T-helper 9 cell (primary cell): ENCODE data around the gene C12orf42.
"Not testable (repeated sequence)": the region's sequence is repeated elsewhere in the genome, so short reads cannot be mapped to it uniquely, and the experiment has no call there.

Source experiments
- DNase-seq: peaks from one replicate; pipeline ENCODE4 v3.0.0-alpha.2; 2020

Gene C12orf42

DNA sequence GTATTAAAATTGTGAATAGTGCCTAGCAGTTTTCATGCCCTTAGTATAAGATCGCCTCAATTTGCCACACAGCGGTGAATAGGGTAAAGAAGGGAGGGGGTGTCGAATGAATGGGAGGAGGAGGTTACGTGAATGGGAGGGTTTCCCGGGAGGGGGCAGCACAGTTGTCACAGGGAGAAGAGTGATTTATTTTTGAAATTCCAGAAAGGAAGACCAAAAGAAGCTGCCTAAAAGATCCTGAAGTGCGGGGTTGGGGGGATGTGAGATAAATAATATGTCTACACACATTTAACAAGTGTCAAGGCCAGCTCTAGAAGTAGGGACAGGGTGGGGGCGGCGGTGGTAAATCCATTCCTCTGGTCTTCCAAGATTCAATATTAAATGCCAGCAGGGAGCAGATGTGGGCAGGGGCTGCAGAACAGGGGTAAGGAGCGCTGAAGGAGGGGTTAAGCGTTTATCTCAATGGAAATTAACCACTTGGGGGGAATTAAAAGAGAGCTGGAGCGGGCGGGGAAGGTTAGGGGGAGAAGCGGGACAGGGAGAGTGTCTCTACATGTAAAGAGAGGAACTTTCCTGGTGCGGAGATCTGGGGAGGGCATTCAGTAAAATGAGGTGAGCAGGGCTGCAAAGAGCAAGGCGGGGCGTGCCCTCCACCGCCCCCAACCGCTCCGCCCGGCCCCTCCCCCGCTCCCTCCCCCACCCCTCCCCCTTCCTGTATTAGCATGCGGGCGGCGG lies 867 bp downstream of the C12orf42 start:
- no peak for DNase-seq

DNA sequence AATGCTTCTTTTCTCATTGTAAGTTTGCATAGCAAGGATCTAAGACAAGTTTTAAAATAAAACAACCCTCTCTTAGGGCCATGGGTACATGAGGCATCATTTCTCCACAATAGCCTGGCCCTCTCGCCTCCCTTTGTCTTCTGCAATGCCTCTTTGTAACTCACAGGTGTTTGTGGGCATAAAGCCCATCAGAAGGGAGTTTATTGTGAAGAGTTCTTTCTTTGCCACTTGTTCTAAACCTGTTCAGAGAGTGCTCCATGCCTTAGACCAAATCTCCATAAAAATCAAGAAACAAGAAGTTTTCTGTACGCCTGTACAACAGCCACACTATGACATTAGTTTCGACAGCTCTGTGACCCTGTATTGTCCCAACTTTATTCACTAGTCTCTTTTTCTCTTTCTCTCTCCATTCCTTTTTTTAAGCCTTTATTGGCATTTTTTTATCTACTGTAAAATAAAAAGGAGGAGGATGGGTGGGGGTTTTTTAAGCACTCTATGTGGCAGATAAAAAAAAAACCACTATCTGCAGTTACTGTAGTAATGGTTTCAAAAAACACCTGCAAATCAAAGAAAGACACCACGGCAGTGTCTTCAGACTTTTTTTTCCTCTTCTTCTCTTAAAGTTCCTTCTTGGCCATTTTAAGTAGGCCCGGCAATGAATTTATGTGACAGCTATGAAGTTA lies 1.6 kb downstream of the C12orf42 start:
- DNase-seq = no peak

DNA sequence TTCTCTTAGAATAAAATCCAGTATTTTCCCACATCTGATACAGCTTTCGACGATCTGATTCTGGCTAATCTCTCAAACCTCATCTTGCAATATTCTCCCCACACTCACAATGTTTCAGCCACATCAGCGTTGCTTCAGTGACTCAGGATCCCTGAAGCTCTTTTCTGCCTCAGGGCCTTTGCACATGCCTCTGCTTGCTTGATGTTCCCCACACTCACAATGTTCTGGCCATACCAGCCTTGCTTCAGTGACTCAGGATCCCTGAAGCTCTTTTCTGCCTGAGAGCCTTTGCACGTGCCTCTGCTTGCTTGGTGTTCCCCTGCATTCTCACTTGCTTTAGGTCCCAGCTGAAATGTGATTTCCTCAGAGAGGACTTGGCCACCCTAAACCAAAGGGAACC lies 2.6 kb downstream of the C12orf42 start:
- DNase-seq = no peak

DNA sequence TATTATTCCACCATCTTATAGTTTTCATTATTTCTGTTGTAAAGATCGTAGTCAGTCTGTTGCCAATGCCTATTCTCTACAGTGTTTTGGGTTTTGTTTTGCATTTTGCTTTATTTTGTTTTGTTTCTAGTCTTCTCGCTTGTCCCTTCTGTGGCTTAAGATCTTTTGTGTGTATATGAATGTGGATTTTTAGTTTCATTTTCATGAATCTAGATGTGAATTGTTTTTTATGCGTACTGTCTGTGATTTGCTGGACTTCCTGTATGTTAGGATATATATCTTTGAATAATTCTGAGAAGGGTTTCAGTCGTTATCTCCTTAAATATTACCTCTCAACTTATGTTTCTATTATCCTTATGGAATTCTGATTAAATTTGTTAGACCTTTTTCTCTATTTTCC lies 13.4 kb downstream of the C12orf42 start:
- DNase-seq = no peak

- no peak for DNase-seq
Measured at GRCh38 chr12:103475073-103475472, 20.7 kb downstream of the C12orf42 start.

DNA sequence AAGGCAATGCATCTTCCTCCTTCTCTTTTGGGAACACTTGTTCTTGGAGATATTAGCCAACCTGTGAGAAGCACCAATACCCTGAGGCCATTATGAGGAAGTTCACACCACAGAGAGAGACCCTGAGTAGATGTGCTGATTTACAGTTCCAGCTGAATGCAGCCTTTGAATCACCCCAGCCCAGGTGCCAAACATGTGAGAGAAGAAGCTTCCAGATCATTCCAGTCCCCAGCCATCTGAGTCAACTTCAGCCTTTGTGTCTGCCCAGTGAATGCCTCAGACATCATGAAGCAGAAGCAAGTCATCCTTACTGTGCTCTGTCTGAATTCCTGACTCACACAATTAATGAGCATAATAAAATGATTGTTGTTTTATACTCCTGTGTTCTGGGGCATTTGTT lies 25.1 kb downstream of the C12orf42 start:
- no peak for DNase-seq

DNA sequence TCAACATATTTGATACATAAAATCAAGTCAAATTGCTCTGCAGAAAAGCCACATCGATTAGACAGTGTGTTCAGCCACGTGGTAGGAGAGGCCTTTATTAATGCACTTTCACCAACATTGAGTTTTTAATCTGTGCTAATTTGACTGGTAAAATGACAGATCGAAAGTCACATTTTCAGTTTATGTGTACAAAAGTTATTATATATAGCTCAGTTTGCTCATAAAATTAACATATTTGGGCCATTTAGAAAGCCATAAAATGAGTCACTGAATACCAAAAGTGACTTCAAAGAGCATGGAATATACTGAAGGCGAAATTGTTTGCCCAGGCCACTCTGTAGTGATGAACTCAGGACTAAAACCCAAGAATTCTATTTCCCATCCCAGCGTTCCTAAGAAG lies 26.0 kb downstream of the C12orf42 start:
- no peak for DNase-seq

DNA sequence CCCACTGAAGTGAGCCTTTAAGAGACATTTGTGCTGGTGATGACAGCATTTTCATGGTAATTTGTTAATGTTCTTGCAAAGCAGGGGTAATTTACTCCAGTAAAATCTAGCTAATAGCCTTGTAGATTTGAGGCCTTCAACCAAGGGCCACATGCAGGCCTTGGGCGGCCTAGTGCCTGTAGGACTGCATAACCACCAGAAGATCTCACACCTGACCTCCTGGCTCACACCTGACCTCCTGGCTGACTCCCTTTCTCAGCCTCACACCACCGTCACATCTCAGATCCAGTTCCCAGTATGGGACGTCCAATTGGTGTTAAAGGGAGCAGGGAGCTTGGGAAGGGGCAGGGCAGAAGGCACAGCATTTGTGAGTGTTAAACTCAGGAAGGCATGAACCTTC lies 26.9 kb downstream of the C12orf42 start:
- no peak for DNase-seq

DNA sequence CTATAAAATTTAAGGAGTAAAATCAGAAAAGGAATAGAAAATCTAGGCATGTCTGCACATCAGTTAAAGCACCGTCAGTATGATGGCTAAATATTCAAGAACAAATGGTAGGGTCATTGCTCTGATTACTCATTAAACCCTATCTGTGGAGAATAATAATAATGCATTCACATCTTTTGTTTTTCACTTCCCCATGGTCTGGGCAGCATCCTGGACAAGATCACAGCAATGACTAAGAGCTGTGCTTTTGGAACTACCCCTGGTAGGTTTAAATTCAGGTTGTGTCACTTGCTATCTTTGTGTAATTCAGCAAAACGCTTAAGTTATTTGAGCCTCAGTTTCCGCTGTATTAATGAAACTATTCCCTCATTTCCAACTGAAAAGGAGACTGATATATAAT lies 33.1 kb downstream of the C12orf42 start:
- no peak for DNase-seq

DNA sequence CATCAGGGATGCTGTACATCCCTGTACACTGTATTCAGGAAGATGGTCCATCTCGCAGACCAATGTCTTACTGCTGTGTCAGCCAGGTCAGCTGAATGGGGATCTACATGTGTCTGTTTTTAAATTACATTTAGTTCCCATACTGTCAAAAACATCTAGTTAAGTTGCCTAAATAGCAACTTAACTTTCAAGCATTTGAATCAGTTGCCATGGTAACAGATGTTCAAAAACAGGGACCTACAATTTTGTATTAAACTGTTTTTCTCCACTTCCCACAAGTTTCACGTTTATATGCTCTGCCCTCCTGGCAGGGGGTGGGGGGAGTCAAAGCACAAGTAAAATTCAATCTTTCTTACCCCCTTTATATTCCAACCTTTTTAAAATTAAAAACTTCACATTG lies 38.3 kb downstream of the C12orf42 start:
- DNase-seq = no peak

GRCh38 chr12:103456006-103456405 lies 39.8 kb downstream of the C12orf42 start:
- DNase-seq = no peak

DNA sequence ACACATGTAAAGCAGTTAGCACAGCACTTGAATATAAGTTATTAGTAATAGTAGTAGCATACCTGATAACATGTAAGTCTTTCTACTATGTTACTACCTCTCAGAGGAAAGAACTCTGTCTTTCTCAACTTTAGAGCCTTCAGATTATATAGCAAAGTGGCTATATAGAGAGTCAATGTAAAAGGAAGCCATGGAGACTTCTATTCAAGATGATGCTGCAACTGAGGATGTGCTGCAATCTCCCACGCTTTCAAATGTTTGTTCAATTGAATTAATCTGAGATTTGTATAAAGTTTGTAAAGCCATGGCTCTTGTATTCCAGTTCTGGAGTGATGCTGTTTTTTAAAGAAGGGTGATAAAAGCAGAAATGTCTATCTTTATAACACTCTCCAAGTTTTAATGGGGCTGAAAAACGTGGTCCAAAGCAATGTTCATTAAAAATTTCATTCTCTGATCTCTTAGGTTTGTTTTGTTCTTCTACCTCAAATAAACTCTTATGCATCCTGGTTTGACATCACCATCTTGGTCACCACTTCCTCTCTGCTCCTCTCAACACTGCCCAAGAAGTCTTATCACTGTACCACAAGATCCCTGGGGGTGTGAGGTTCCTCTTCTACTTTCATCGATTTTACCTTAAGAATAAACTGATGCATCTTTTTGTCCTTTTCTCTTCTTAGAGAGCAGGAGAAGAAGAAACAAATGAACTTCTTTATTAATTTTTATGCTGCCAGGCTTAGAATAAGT lies 40.6 kb downstream of the C12orf42 start:
- DNase-seq = no peak

DNA sequence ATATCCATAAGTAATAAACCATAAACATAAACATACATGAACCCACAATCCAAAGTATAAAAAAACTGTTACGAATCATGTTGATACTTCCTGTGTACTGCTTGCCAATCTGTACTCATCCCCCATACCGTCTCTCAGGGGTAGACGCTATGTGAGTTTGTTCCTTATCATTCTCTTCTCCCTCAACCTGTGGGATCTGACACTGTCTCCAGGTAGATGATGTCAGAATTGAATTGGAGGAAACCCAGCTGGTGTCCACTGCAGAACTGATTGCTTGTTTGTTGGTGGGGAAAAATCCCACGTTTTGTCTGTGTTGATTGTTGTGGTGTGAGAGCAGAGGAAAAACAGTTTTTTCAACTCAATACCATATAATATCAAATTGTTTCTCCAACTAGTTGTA lies 50.8 kb downstream of the C12orf42 start:
- DNase-seq = no peak

DNA sequence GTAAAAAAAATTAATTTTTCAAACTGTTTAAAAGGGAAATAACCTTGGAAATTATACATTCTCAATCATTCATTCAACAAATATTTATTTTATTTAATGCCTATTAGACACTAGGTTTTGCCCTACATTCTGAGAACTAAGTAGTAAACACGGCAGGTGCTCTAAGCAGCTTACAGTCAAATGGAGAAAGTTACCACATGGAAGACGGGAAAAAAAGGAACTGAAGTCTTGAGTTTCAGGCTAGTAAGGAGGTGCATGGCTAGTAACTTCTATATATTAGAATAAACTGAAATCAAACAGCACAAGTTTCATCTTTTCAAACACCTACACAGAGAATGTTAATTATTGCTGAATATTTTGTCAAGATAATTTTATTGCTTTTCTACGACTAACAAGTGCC lies 52.9 kb downstream of the C12orf42 start:
- no peak for DNase-seq

- no peak for DNase-seq
Measured at GRCh38 chr12:103442182-103442555, 53.6 kb downstream of the C12orf42 start.

DNA sequence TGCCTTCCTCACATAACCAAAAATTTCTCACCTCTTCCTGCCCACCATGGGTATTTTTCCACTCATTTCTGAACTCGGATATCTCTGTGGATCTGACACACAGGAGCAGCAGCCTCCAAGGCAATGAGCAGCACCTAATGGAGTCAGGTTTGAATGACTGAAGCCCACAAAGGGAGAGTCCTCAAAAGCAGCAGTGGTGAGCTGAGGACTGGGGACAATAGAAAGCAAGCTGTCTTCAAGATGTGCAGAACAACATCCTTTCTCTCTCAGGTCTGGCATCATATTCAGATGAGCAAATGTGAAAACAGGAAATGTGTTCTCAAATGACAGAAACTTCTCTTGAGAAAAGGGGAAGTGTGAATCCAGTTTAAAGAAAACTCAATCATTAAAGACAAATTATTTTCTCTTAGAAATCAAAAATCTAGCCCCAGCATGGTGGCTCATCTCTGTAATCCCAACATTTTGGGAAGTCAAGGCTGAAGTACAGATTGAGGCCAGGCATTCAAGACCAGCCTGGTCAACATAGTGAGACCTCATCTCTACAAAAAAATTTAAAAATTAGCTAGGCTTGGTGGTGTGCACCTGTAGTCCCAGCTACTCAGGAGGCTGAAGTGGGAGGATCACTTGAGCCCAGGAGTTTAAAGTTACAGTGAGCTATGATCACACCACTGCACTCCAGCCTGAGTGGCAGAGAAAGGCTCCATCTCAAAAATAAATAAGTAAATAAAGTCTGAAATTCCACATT lies 54.2 kb downstream of the C12orf42 start:
- no peak for DNase-seq

GRCh38 chr12:103434165-103435105 lies 61.3 kb downstream of the C12orf42 start:
- not testable (repeated sequence) for DNase-seq

GRCh38 chr12:103431950-103432349 lies 63.8 kb downstream of the C12orf42 start:
- DNase-seq = no peak

GRCh38 chr12:103431387-103431786 lies 64.4 kb downstream of the C12orf42 start:
- no peak for DNase-seq

DNA sequence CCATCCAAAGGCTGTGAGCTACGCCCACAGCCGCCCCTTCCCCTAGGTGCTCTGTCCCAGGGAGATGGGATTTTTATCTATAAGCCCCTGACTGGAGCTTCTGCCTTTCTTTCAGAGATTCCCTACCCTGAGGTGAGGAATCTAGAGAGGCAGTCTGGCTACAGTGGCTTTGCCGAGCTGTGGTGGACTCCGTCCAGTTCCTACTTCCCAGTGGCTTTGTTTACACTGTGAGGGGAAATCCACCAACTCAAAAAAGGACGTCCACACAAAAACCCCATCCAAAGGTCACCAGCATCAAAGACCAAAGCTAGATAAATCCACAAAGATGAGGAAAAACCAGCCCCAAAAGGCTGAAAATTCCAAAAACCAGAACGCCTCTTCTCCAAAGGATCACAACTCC lies 70.1 kb downstream of the C12orf42 start:
- not testable (repeated sequence) for DNase-seq

DNA sequence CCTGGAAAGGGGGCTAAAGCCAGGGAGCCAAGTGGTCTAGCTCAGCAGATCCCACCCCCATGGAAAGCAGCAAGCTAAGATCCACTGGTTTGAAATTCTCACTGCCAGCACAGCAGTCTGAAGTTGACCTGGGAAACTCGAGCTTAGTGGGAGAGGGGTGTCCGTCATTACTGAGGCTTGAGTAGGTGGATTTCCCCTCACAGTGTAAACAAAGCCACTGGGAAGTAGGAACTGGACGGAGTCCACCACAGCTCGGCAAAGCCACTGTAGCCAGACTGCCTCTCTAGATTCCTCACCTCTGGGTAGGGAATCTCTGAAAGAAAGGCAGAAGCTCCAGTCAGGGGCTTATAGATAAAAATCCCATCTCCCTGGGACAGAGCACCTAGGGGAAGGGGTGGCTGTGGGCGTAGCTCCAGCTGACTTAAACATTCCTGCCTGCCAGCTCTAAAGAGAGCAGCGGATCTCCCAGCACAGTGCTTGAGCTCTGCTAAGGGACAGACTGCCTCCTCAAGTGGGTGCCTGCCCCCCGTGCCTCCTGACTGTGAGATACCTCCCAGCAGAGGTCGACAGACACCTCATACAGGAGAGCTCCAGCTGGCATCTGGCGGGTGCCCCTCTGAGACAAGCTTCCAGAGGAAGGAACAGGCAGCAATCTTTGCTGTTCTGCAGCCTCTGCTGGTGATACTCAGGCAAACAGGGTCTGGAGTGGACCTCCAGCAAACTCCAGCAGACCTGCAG lies 70.8 kb downstream of the C12orf42 start:
- DNase-seq = not testable (repeated sequence)
